ENCODE results near the gene SCARB2. TPM values are rescaled to one million over a fixed set of nuclear protein-coding genes. Genes with fewer than 3 reads are reported as not detected.

SCARB2 gene
- total RNA-seq, 1 donor from 2014 or later = 9.4 TPM

DNA sequence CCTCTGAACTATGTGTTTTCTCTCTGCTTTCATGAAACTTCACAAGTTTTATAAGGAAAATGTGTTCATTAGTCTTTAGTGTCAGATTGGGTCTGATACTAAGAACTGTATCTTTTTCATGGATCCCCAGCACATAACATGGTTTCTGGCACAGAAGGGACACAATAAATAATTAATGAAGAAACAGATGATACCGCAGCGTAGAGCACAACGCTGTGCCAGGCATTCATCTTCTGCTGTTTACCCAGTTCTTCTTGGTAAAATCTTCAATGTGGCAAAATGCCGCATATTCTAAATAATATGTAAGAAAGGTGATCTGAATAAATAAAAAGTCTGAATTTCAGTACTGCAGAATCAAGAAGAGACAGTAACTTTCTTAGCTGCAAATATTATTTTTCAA lies 12.3 kb downstream of the SCARB2 start:
- intact Hi-C loops (cut with micrococcal nuclease) = no loop called here

DNA sequence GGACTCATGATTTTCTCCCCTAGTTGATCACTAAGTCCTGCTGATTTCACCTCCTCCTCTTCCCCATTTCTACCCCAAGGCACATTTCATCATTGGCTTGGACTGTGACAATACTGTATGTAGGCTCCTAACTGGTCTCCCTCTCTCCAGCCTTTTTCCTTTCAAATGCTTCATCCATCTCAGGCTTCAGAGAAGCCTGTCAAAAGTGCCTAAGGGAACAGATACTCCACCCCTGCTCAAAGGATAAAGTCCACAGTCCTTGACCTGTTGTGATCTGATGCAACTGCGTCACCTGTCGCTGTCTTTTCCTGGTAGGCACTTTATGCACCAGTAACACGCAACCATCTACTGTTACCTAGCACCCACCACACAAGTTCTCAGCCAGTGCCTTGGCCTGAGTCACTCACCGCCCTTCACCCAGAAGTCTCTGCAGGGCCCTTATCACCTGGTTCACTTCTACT lies 12.8 kb downstream of the SCARB2 start:
- intact Hi-C loops (cut with micrococcal nuclease) = no loop called here

DNA sequence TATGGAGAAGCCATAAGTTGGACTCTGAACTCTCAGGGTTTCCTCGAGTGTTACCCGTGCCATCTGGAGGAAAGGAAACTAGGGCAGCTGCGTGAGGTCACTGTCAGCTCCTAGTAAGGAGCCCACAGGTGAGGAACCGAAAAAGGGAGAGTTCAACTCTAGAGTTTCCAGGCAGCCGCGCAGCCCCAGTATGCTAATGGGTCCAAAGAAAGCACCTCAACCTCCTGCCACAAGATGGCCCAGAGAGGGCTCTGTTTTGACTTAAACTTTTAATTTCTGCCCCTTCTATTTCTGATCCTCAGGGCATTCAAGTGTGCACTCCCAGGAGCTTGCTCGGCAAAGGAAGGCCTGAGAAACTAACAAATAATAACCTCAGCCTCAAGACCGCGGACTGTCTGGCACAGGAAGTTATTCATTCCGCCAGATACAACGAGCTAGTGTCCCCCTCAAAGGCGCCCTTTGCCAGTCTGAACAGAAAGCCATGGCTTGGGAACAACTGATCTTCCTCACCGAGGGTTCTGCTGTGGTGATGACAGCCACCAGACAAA lies 13.9 kb downstream of the SCARB2 start:
- intact Hi-C loops (cut with micrococcal nuclease) = loop anchor here (5.0 kb wide), 1 partner anchor 527 kb away; the partner anchor contains the start of gene G3BP2

DNA sequence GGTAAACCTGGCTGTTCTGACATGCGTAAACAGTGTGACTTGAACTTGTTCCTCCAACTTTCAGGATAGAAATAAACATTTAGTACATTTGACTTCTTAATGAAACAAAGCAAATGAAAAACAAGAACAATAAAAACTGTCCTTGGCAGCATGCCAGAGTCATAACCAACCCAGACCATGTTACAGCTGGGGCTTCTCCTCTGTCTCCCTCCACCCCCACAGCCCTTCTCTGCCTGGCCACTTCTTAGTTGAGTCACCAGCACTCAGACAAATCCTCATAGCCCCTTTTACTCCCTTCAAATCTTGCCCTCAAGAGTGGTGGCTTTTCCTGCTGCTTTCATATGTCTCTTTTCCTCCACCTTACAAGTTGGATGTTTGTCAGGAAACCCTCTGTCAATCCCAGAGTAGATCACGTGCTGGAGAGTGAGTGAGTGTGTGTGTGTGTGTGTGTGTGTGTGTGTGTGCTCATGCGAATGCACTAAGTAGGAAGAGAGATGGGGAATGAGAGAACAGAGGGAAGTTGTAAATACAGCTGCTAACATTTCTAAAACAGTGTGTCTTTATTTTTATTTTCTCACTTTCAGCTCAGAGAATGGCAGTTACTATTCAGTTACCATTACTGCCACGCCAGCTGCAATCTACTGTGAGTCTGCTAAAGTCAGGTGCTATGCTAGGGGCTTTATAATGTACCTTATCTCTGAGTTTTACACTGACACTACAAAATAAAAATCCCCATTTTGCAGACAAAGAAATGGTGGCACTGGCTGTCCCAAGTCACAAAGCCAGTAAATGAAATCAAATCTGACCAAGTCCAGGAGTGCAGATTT lies 15.0 kb downstream of the SCARB2 start:
- intact Hi-C loops (cut with micrococcal nuclease) = loop anchor here (5.0 kb wide), 1 partner anchor 526 kb away; the partner anchor contains the start of gene G3BP2

DNA sequence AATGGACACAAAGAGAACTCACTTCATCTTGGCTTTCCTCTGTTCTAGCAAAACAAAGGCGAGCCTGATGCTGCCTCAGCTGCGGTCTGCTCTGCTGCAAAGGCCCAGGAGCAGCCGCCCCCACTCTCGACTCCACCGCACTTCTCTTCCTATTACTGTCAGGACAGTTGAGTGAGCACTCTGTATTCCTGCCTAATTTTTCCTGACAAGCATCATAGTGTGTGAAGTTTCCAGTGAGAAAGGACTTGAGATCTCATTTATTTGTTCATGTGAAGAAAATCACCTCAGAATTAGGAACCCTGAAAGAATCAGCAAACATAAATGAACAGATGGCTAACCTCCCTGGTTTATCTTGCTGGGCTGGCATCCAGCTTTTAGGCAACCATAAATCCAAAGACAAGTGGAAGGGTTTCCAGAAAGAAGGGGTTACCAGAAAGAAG lies 15.6 kb downstream of the SCARB2 start:
- intact Hi-C loops (cut with micrococcal nuclease) = loop anchor here (5.0 kb wide), 1 partner anchor 526 kb away; the partner anchor contains the start of gene G3BP2

DNA sequence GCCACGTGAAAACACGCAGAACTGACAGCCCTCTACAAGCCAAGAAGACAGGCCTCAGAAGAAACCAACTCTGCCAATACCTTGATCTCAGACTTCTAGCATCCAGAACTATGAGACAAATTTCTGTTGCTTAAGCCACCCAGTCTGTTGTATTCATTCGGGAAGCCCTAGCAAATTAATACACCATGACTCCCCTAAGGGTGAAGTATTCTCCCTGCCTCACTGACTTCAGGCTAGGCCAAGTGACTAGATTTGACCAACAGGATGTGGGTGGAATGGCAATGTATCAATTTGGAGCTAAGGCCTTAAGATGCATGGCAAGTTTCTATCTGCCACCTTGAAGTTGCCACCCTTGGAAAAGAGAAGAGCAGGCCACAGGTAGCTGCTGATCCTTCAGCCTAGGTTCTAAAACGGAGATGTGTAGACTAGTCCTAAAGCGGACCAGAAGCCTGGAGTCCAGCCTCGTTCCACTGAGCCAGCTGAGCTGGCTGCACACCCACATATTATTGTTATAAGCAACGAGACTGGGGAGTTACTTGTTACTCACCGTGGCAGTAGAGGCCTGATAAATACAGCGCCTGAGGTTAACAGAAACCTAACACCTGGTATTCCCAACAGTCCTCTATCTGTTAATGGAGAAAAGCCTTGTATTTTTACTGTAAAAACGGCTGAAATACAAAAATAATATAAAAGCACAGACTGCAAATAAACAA lies 16.4 kb downstream of the SCARB2 start:
- intact Hi-C loops (cut with micrococcal nuclease) = loop anchor here (5.0 kb wide), 1 partner anchor 525 kb away; the partner anchor contains the start of gene G3BP2

DNA sequence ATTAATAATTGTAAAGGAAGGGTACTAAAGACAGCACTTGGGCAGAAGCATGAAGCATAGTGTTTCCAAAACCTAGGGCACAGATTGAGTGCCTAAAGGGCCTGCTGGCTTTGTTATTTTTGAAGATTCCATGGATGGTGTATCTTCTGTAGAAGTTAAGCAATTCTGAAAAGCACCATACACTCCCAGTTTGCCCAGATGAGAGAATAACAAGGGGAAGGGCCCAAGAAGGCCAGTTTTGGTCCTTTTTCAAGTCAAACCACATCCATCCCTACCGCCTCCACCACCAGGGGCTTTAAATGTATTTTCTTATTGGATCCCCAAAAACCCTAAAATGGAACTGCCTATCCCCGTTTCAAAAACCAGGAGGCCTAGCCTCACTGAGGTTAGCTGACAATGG lies 17.2 kb downstream of the SCARB2 start:
- intact Hi-C loops (cut with micrococcal nuclease) = loop anchor here (5.0 kb wide), 1 partner anchor 524 kb away; the partner anchor contains the start of gene G3BP2

DNA sequence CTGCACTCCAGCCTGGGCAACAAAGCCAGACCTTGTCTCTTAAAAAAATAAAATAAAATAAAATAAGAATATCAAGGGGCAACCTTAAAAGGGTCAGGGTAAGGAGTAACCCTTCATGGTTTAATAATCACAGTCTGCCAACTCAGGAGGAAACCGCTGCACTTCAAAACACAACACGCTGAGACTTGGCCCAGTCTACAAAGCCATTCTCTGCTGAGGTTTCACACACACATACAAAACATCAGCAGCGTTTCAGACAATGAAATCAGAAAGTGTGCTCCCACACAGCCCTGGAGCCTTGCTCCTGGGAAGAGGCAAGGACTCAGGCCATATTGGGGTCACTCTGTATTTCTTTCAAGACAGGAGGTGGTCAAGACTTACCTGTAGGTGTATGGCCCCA lies 18.3 kb downstream of the SCARB2 start:
- intact Hi-C loops (cut with micrococcal nuclease) = loop anchor here (5.0 kb wide), 1 partner anchor 523 kb away; the partner anchor contains the start of gene G3BP2

DNA sequence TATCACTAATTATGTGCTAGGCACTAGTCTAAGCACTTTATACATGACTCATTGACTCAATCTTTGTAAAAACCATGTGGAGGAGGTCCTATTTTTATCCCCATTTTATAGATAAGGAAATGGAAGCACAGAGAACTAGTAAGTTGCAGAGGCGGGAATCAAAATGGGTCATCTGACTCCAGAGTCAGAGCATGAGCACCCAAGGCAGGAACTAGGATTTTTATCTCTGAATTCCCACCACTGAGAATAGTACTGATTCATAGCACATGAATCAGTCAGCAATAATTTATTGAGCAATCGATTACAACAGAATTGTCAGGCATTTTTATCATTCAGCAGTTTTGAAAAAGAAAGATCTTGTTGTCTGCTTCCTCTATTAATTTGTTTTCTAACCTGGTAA lies 19.3 kb downstream of the SCARB2 start:
- intact Hi-C loops (cut with micrococcal nuclease) = no loop called here

DNA sequence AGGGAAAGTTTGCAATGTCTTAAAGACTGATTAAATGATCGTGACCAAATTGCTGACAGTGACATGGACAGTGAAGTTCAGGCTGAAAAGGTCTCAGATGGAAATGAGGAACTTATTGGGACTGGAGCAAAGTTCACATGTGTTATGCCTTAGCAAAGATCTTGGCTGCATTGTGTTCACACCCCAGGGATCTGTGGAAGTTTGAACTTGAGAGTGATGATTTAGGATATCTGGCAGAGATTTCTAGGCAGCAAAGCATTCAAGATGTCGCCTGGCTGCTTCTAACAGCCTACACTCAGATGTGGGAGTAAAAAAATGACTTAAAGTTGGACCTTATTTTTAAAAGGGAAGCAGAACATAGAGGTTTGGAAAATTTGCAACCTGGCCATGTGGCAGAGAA lies 21.4 kb downstream of the SCARB2 start:
- intact Hi-C loops (cut with micrococcal nuclease) = no loop called here

DNA sequence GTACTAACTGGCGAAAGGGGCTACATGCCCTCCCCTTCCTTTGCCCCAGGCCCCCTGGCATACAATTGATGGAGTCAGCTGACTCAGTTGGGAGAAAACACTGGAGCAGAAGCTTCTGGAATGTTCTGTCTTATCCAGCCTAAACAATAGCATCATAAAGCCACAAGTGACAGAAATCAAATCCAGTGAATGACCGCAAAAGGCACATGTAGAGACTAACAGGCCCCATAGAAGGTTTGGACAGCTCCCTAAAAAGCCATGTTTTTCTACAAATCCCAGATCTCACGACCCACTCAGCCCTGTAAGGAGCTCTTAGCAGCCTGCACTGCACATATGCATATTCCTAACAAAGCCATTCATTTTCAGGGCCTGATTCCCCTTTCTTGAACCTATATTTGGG lies 25.1 kb downstream of the SCARB2 start:
- intact Hi-C loops (cut with micrococcal nuclease) = no loop called here

DNA sequence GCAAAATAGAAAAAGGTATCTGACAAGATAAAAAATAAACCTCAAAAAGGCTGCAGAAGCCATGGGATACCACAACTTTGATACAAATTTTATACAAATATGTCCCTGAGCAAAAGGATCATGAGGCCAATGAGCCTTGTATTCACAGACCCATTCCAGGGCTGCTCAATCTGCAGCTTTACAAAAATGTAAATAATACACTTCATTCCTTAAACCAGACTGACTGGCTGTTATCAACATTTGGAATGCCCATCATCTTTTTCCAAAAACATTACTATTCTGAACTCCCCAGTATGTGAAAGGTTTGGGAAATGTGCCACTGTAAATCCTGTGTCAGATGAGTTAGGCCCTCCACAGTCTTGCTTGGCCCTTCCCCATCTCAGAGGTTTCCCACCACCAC lies 25.5 kb downstream of the SCARB2 start:
- intact Hi-C loops (cut with micrococcal nuclease) = no loop called here

DNA sequence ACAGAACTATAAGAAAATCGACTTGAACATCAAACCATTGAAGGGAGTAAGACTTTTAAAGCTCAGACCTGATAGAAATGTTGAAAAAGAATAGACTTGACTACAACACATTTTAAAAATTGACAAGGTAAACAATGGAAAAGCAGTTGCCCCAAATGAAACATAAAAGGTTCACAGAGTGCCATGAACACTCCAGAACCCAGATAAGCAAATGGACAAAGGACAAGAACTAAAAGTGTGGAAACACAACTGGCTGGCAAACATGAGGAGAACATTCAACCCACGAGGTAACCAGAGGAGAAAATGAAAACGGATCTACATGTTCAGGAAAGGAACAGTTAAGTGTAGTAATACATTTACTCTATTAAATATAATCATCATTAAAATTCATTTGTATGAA lies 26.5 kb downstream of the SCARB2 start:
- intact Hi-C loops (cut with micrococcal nuclease) = no loop called here

DNA sequence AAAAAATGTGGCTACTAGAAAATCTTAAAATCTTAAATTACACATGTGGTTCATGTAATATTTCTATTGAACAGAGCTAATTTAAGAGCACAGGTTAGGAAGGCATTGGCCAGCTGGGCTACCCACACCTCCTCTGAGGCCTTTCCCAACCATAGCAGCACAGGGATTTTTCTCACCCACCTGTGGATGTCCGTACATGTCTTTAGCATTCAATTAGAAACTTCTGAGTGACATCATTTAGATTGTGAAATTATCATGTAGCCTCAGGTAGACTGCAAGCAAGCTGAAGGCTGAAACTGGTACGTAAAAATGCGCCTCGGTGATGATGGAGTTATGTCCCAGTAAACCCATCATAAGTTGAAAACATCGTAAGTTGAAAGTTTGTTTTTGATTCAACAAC lies 31.2 kb downstream of the SCARB2 start:
- intact Hi-C loops (cut with micrococcal nuclease) = no loop called here

DNA sequence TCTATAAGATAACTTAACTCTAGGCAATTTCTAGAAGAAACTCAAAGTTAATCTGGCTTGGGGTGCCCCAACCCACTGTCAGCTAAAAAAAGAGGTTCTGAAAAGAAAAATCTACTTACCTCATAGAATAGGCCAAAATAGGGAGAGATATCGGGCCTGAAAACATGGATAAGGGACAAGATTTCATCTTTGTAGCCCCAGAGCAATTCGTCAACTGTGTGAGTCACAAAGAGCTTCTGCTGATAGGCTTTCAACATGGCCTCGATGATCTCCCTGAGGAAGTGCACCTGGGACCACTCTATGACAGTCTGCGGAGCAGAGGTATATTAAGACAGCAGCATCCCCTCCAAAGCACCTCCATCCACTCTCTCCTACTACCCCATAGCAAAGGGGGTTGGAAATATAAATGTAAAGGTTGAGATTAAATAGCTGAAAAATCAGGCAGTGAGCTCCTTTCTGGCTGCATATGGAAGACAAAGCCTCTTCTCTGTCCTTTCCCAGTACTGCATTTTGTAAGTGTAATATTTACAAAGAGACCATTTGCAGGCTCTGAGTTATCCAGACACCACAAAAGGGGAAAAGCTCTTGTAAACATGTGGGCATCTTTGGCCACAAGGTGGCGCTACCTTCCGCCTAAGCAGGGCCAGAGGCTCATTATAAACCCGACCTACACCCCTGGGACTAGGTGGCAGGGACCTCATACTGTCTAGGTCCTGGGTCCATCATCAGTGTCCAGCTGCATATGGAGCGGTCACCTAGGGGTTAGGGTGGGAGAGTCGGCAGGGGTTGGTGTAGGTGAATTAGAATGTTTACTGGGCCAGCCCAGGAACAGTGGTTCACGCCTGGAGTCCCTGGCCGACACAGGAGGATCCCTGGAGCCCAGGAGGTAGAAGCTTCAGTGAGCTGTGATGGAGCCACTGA lies 34.0 kb downstream of the SCARB2 start:
- intact Hi-C loops (cut with micrococcal nuclease) = loop anchor here (1.0 to 2.0 kb wide), 3 partner anchors 35 to 199 kb away; no protein-coding TSS in a partner anchor

DNA sequence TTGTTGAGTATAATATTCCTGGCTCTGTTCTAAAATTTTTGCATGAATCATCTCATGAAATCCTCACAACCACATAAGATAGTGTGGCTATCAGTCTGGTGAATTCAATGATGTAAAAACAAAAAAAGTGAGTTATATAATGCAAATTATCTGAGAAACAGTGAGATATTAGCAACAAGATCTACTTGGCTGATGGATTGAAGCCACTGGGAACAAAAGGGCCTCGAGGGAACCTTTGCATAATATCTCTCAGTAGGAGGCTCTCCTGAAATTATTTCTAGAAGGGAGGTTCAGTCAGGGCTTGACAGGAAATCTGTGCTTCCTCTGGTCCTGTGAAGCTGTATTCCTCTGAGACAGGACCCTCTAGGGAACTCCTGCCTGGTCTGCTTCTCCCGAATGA lies 35.3 kb downstream of the SCARB2 start:
- intact Hi-C loops (cut with micrococcal nuclease) = no loop called here

DNA sequence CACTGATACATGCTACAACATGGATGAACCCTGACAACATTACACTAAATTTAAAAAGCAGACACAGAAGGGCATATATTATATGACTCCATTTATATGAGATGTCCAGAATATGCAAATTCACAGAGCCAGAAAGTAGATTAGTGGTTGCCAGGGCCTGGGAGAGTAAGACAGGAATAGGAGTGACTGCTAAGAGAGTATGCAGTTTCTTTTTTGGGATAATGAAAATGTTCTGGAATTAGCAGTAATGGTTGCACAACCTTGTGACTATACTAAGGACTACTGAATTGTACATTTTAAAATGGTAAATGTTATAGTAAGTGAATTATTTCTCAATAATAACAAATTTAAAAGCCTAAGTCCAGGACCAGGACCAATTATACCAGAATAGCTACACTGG lies 35.9 kb downstream of the SCARB2 start:
- intact Hi-C loops (cut with micrococcal nuclease) = no loop called here

DNA sequence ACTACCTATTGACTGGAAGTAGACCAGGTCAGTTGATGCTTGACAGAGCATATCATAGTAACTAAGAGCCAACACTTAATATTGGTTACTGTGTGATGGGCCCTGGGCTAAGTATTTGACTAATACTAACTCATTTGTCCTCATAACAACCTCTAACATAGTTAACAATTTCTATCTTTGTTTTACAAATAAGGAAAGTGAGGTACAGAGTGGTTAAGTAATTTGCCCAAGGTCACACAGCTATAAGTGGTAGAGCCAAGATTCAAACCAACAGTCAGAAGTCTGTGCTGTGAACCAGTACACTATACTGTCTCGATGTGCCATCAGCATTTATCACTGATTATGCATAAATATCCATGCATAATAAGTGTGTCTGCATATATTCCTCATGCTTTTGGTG lies 38.3 kb downstream of the SCARB2 start:
- intact Hi-C loops (cut with micrococcal nuclease) = no loop called here

DNA sequence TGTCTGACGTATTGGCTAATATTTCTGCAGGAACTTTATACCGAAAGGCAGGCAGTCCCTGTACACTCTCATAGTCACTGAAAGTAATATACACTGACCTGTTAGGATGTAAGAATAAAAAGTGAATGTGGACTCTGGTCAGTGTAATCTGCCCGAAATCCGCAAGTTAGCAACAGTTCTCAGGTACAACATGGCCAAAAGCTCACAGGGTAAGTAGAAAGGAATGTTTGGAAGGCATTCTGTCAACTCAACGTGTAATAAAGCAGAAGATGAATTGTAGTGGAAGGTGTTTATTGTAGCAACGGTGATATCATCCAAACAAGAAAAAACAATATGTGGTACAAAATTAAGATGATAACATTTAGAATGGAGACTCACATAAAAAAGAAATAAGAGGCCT lies 39.4 kb downstream of the SCARB2 start:
- intact Hi-C loops (cut with micrococcal nuclease) = no loop called here

DNA sequence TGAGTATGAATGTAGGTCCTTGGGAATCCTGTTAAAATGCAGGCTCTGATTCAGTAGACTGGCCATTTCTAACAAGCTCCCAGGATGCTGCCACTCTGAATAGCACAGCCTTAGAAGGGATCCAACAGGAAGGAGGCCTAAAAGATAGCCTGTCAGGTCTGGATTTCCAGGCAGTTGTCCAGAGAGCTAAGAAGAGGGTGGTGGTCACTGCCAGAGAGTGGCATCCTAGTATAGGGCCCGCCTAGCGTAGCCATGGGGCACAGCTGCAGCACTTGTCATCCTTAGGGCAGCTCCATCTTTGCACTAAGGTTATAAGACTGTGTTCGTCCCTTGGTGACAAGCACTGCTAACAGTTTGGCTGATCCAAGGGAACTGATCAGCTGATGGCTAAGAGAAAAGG lies 44.9 kb downstream of the SCARB2 start:
- intact Hi-C loops (cut with micrococcal nuclease) = no loop called here

DNA sequence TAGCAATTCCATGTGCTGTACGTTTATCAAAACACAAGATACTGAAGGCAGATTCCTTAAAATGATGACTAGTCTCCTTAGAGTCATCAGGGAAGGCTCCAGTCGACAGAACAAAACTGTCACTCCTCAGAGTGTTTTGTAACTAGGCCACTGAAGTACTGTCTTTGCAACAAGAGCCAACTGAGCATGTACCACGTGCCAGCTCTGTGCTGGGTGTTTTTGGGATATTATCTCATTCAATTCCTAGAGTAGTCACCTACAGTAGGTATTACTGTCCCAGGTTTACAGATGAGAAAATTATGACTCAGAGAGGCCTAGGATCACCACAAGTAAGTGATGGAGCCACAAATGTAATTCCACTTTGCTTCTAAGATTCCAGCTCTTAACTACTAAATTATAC lies 47.1 kb downstream of the SCARB2 start:
- intact Hi-C loops (cut with micrococcal nuclease) = no loop called here

Measured in T-helper 1 cell treated with Interleukin-12 subunit alpha and Interleukin-12 subunit beta and Interleukin-4 antibody, amounts not matched to agents 30 ng/mL and 1 ng/mL, for 36 hours (primary cell).